HG02870 (cell line): Measurements from ENCODE around the gene MOB1B.
"Not testable (repeated sequence)": the region's sequence is repeated elsewhere in the genome, so short reads cannot be mapped to it uniquely, and the experiment has no call there.

Experiments
- ATAC-seq: cut with Tn5 transposase; IDR thresholded peaks from one replicate; pipeline ENCODE4 v1.9.1; 2021; ENCODE audit warnings: mild to moderate bottlenecking, moderate library complexity; ENCODE audit not compliant: unreplicated experiment

Gene MOB1B

GRCh38 chr4:70948665-70949260 is 46.6 kb downstream of the MOB1B start:
- peak; percentile 48 for ATAC-seq

GRCh38 chr4:70954032-70954431 is 51.9 kb downstream of the MOB1B start:
- ATAC-seq = no peak

- no peak for ATAC-seq
These were observed 54.5 kb downstream of the MOB1B start for GRCh38 chr4:70956549-70957210.

GRCh38 chr4:70958681-70959080 is 56.5 kb downstream of the MOB1B start:
- no peak for ATAC-seq

- ATAC-seq = no peak
These were observed 66.9 kb downstream of the MOB1B start for GRCh38 chr4:70969076-70969475.

GRCh38 chr4:70976252-70976651 is 74.1 kb downstream of the MOB1B start:
- no peak for ATAC-seq

- ATAC-seq = peak; percentile 70
These were observed 77.4 kb downstream of the MOB1B start for GRCh38 chr4:70979445-70980008.

GRCh38 chr4:70980196-70980595 is 78.0 kb downstream of the MOB1B start:
- ATAC-seq = no peak

GRCh38 chr4:70984106-70984505 is 81.9 kb downstream of the MOB1B start:
- no peak for ATAC-seq

- ATAC-seq = no peak
These were observed 82.4 kb downstream of the MOB1B start for GRCh38 chr4:70984589-70984988.

GRCh38 chr4:70991596-70991995 is 89.4 kb downstream of the MOB1B start:
- ATAC-seq = no peak

GRCh38 chr4:70992391-70992881 is 90.3 kb downstream of the MOB1B start:
- ATAC-seq = no peak

- peak; percentile 74 for ATAC-seq
These were observed 91.3 kb downstream of the MOB1B start, which contains the start of gene DCK for GRCh38 chr4:70993181-70994068. Gene DCK, plus strand, starts transcription at chr4:70993649. Its CDS starts 187 bp downstream, at chr4:70993836.

GRCh38 chr4:70994069-70994366 is 91.8 kb downstream of the MOB1B start:
- no peak for ATAC-seq

- ATAC-seq = peak; percentile 38
These were observed 92.4 kb downstream of the MOB1B start for GRCh38 chr4:70994387-70995099.

GRCh38 chr4:70996018-70996360 is 93.8 kb downstream of the MOB1B start:
- ATAC-seq = no peak

GRCh38 chr4:70997036-70997435 is 94.9 kb downstream of the MOB1B start:
- ATAC-seq = no peak

- ATAC-seq = no peak
These were observed 95.4 kb downstream of the MOB1B start for GRCh38 chr4:70997546-70997945.

- not testable (repeated sequence) for ATAC-seq
These were observed 97.5 kb downstream of the MOB1B start for GRCh38 chr4:70999639-71000038.

- not testable (repeated sequence) for ATAC-seq
These were observed 99.2 kb downstream of the MOB1B start for GRCh38 chr4:71001363-71001762.
